Stimulated activated CD4-positive, alpha-beta T cell treated with anti-CD3 and anti-CD28 coated beads, TNF-alpha, amount 100 ng/mL, for 4 hours (primary cell): ENCODE measurements around the gene MYO3B.

Experiments used
- DNase-seq, 3 experiments: peaks; one replicate each; pipeline ENCODE4 v3.0.0-alpha.2; 2020; ENCODE audit warnings: low read depth in 3 of 3

Gene MYO3B

GRCh38 chr2:170177950-170178781, at the start of gene MYO3B:
Gene MYO3B, plus strand, starts transcription at chr2:170178147. Its CDS starts 141 bp downstream, at chr2:170178288.
- no peak for DNase-seq

- DNase-seq = no peak
Measured at GRCh38 chr2:170139276-170139967, 38.5 kb upstream of the MYO3B start.

GRCh38 chr2:170140561-170140960, 37.4 kb upstream of the MYO3B start:
- DNase-seq = no peak

- DNase-seq = no peak
Measured at GRCh38 chr2:170141865-170142264, 36.1 kb upstream of the MYO3B start.

- DNase-seq = no peak
Measured at GRCh38 chr2:170142502-170142901, 35.4 kb upstream of the MYO3B start.

GRCh38 chr2:170143045-170143717, 34.8 kb upstream of the MYO3B start:
- no peak for DNase-seq

GRCh38 chr2:170144761-170145160, 33.2 kb upstream of the MYO3B start:
- DNase-seq = no peak

GRCh38 chr2:170145191-170145590, 32.8 kb upstream of the MYO3B start:
- DNase-seq = no peak

- no peak for DNase-seq
Measured at GRCh38 chr2:170145675-170146432, 32.1 kb upstream of the MYO3B start.

- no peak for DNase-seq
Measured at GRCh38 chr2:170146784-170147183, 31.2 kb upstream of the MYO3B start.

- no peak for DNase-seq
Measured at GRCh38 chr2:170147576-170147975, 30.4 kb upstream of the MYO3B start.

- DNase-seq = no peak
Measured at GRCh38 chr2:170148161-170148560, 29.8 kb upstream of the MYO3B start.

- DNase-seq = no peak
Measured at GRCh38 chr2:170152421-170152820, 25.5 kb upstream of the MYO3B start.

GRCh38 chr2:170155022-170155722, 22.8 kb upstream of the MYO3B start:
- no peak for DNase-seq

- no peak for DNase-seq
Measured at GRCh38 chr2:170155723-170156253, 22.2 kb upstream of the MYO3B start.

GRCh38 chr2:170156592-170156991, 21.4 kb upstream of the MYO3B start:
- no peak for DNase-seq

- DNase-seq = no peak
Measured at GRCh38 chr2:170157025-170157684, 20.8 kb upstream of the MYO3B start.

GRCh38 chr2:170159060-170159459, 18.9 kb upstream of the MYO3B start:
- DNase-seq = no peak

- no peak for DNase-seq
Measured at GRCh38 chr2:170161516-170162270, 16.3 kb upstream of the MYO3B start.

- no peak for DNase-seq
Measured at GRCh38 chr2:170162271-170162632, 15.7 kb upstream of the MYO3B start.
